ENCODE measurements around the gene YARS1.

YARS1 gene

DNA sequence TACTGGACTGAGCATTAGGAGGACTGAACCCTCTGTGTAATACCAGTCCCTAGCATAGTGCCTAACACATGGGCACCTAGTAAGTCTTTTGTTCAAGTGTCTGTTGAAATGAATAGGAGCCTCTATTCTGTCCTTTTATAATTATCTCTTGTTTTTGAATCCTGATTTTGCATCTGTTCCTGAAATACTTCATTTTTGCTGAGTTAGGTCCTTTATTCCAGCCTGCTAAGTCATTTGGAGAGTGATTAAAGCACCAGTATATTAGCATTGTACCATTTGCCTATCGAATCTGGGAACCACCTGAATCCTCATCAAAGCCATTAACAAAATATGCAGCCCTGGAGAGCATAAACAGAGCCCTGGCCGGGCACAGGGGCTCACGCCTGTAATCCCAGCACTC, 32.3 kb downstream of the YARS1 start:
- TF ChIP-seq JUND (IDR thresholded peaks at IDR 0.05; ENCODE audit: low read depth), result no peak
- DNase-seq (ENCODE audit: low read depth in 1 of 2, low spot score in 1 of 2), result no peak
- in situ Hi-C loops (cut with HindIII; ENCODE audit: low pct_unique_long_range_greater_than_20kb, low sequenced_read_pairs), result no loop called here

- DNase-seq (ENCODE audit: low read depth in 1 of 2, low spot score in 1 of 2), result no peak
- no peak for TF ChIP-seq JUND (IDR thresholded peaks at IDR 0.05; ENCODE audit: low read depth)
- in situ Hi-C loops (cut with HindIII; ENCODE audit: low pct_unique_long_range_greater_than_20kb, low sequenced_read_pairs), result no loop called here
These were observed 33.3 kb downstream of the YARS1 start for GRCh38 chr1:32783851-32784250.

- no peak for DNase-seq (ENCODE audit: low read depth in 1 of 2, low spot score in 1 of 2)
- in situ Hi-C loops (cut with HindIII; ENCODE audit: low pct_unique_long_range_greater_than_20kb, low sequenced_read_pairs), result no loop called here
- no peak for TF ChIP-seq JUND (IDR thresholded peaks at IDR 0.05; ENCODE audit: low read depth)
These were observed 35.1 kb downstream of the YARS1 start for GRCh38 chr1:32782086-32782485.

DNA sequence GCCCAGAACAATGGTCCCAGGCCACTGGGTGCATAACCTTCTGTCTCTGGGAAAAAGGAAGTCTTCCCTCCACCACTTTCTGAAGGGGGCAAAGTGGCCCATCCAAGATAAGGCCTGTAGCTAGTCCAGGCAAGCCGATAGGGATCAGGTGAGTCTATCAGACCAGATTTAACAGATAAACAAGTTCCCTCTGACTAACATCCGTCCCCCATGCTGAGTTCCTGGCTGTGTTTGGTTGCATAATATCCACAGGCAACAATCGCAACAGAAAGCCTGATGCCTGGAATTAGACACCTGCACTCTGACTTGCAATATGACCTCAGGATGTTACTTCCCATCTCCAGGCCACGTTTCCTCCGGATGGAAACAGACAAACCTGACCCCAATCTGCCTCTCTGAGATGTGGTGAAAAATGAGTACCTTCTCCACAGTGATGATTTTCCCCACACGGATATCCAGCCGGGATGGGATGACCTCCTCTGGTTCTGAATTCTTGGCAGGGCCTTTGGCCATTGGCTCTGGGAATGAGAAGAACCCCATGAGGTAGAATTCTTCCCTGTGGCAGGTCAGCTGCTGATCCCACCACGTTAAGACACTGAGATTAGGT, 36.4 kb downstream of the YARS1 start:
- in situ Hi-C loops (cut with HindIII; ENCODE audit: low pct_unique_long_range_greater_than_20kb, low sequenced_read_pairs), result no loop called here
- no peak for TF ChIP-seq JUND (IDR thresholded peaks at IDR 0.05; ENCODE audit: low read depth)

GRCh38 chr1:32780005-32780404, 37.2 kb downstream of the YARS1 start:
- no peak for TF ChIP-seq JUND (IDR thresholded peaks at IDR 0.05; ENCODE audit: low read depth)
- no peak for DNase-seq (ENCODE audit: low read depth in 1 of 2, low spot score in 1 of 2)
- in situ Hi-C loops (cut with HindIII; ENCODE audit: low pct_unique_long_range_greater_than_20kb, low sequenced_read_pairs), result no loop called here

More for the DNA sequence above, 36.4 kb downstream of the YARS1 start:
- DNase-seq (ENCODE audit: low read depth in 1 of 2, low spot score in 1 of 2), result no peak

- DNase-seq (ENCODE audit: low read depth in 1 of 2, low spot score in 1 of 2), result no peak
- TF ChIP-seq JUND (IDR thresholded peaks at IDR 0.05; ENCODE audit: low read depth), result no peak
- in situ Hi-C loops (cut with HindIII; ENCODE audit: low pct_unique_long_range_greater_than_20kb, low sequenced_read_pairs), result no loop called here
These were observed 37.9 kb downstream of the YARS1 start for GRCh38 chr1:32779242-32779641.

DNA sequence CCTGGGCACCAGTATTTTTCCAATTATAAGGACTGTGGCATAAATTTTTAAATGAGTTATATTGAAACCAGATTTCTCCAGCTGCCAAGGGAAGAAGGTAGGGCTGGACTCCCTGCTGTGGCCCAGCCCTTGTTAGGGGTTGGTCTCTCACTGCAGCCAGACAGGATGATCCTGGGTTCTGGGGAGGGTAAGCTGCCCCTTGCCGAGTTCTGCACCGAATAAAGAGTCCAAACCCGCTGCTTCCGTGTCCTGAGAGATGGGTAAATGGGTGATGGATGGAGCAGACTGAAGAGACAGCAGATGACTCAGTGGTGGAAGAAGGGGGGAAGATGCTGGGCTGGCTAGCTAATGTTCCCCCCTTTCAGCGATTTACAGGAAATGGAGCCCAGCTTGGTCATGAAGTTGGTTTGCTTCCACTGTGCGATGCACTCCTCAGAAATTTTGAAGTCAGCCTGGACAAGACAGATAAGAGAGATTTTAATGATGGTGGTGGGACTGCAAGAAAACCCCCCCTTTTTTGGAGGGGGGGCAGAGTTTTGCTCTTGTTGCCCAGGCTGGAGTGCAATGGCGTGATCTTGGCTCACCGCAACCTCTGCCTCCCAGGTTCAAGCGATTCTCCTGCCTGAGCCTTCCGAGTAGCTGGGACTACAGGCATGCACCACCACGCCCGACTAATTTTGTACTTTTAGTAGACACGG, 41.4 kb downstream of the YARS1 start:
- no peak for TF ChIP-seq JUND (IDR thresholded peaks at IDR 0.05; ENCODE audit: low read depth)
- DNase-seq (ENCODE audit: low read depth in 1 of 2, low spot score in 1 of 2), result no peak
- in situ Hi-C loops (cut with HindIII; ENCODE audit: low pct_unique_long_range_greater_than_20kb, low sequenced_read_pairs), result no loop called here

DNA sequence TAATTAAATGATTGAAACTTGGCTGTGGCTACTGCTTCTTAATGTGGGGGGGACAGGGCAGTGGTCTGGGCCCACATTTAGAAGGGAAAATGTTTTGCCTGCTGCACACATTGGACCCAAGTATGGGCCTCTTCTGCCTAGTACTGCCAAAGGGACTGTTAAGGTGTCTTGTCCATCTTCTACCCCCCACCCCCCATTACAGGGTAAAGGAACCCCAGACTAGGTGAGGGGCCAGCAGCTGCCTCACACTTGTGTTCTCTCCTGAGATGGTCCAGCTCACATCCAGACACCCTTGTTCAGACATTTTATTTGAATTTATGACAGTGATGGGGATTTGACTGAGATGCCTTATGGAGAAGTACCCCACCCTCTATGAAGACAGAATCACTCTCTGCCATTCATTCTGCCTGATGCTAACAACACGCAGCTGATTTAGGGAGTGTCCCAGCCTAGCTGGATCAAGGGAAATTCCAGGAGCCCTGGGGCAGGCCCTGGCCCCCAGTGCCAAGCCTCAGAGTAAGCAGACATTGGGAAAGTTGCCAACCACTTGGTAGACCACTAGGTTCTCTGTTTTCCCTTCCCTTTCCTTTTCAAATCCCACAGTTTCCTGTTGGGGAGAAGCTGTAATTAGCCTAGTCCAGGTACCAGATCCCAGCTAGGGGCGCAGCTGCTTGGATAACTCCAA, 42.1 kb downstream of the YARS1 start:
- no peak for TF ChIP-seq JUND (IDR thresholded peaks at IDR 0.05; ENCODE audit: low read depth)
- DNase-seq (ENCODE audit: low read depth in 1 of 2, low spot score in 1 of 2), result no peak
- in situ Hi-C loops (cut with HindIII; ENCODE audit: low pct_unique_long_range_greater_than_20kb, low sequenced_read_pairs), result no loop called here

- no peak for DNase-seq (ENCODE audit: low read depth in 1 of 2, low spot score in 1 of 2)
- no peak for TF ChIP-seq JUND (IDR thresholded peaks at IDR 0.05; ENCODE audit: low read depth)
- in situ Hi-C loops (cut with HindIII; ENCODE audit: low pct_unique_long_range_greater_than_20kb, low sequenced_read_pairs), result no loop called here
These were observed 42.7 kb downstream of the YARS1 start for GRCh38 chr1:32774464-32774808.

DNA sequence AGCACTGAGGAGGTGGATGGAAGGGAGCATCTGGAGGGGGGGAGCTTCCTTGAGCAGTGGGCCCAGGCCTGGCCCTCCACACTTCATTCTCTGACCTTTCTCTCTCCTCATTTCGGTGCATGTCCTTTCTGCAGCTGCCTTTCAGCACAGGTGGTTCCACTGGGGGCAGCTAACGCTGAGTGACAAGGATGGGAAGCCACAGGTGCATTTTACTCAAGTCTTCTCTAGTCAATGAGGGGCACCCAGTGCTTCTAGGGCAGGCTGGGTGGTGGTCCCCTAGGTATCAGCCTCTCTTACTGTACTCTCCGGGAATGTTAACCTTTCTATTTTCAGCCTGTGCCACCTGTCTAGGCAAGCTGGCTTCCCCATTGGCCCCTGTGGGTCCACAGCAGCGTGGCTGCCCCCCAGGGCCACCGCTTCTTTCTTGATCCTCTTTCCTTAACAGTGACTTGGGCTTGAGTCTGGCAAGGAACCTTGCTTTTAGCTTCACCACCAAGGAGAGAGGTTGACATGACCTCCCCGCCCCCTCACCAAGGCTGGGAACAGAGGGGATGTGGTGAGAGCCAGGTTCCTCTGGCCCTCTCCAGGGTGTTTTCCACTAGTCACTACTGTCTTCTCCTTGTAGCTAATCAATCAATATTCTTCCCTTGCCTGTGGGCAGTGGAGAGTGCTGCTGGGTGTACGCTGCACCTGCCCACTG, 43.2 kb downstream of the YARS1 start:
- DNase-seq (ENCODE audit: low read depth in 1 of 2, low spot score in 1 of 2), result no peak
- in situ Hi-C loops (cut with HindIII; ENCODE audit: low pct_unique_long_range_greater_than_20kb, low sequenced_read_pairs), result no loop called here
- no peak for TF ChIP-seq JUND (IDR thresholded peaks at IDR 0.05; ENCODE audit: low read depth)

- in situ Hi-C loops (cut with HindIII; ENCODE audit: low pct_unique_long_range_greater_than_20kb, low sequenced_read_pairs), result no loop called here
- DNase-seq (ENCODE audit: low read depth in 1 of 2, low spot score in 1 of 2), result peak; percentile 67 to 83
- no peak for TF ChIP-seq JUND (IDR thresholded peaks at IDR 0.05; ENCODE audit: low read depth)
These were observed 44.0 kb downstream of the YARS1 start for GRCh38 chr1:32773018-32773763.

GRCh38 chr1:32772281-32773017, 44.7 kb downstream of the YARS1 start:
- TF ChIP-seq JUND (IDR thresholded peaks at IDR 0.05; ENCODE audit: low read depth), result no peak
- in situ Hi-C loops (cut with HindIII; ENCODE audit: low pct_unique_long_range_greater_than_20kb, low sequenced_read_pairs), result no loop called here

More at GRCh38 chr1:32772281-32773017, 44.7 kb downstream of the YARS1 start:
- no peak for DNase-seq (ENCODE audit: low read depth in 1 of 2, low spot score in 1 of 2)
